Stomach (tissue), 4 donors: ENCODE data around the gene PLA2G1B.

Source experiments
- EP300 ChIP-seq: sonication (generic); formaldehyde crosslinking; IDR thresholded peaks from one replicate; pipeline ENCODE4 v1.6.1; 2017; ENCODE audit warnings: antibody characterized with exemption
- POLR2A ChIP-seq, 4 donors: fragments of 450-650 bp; IDR thresholded peaks; one replicate each; pipeline ENCODE4 v1.6.1; 2016; ENCODE audit warnings: antibody characterized with exemption in 4 of 4, control low read depth in 2 of 4, mild to moderate bottlenecking in 1 of 4, moderate library complexity in 1 of 4
- POLR2AphosphoS5 ChIP-seq, 3 donors: sonication (generic); formaldehyde crosslinking; IDR thresholded peaks; one replicate each; pipeline ENCODE4 v1.6.1; 2016; ENCODE audit warnings: antibody characterized with exemption in 3 of 3
- TF ChIP-seq, protein P1 (sequence below), 7 experiments: fragments of 450-650 bp in 4 of 7; fragments of 200-600 bp in 3 of 7; sonication (generic) in 3 of 7; IDR thresholded peaks; one replicate each; pipeline ENCODE4 v1.5.1; 2016 to 2019; ENCODE audit warnings: antibody characterized with exemption in 7 of 7, control low read depth in 2 of 7, mild to moderate bottlenecking in 1 of 7

DNA sequence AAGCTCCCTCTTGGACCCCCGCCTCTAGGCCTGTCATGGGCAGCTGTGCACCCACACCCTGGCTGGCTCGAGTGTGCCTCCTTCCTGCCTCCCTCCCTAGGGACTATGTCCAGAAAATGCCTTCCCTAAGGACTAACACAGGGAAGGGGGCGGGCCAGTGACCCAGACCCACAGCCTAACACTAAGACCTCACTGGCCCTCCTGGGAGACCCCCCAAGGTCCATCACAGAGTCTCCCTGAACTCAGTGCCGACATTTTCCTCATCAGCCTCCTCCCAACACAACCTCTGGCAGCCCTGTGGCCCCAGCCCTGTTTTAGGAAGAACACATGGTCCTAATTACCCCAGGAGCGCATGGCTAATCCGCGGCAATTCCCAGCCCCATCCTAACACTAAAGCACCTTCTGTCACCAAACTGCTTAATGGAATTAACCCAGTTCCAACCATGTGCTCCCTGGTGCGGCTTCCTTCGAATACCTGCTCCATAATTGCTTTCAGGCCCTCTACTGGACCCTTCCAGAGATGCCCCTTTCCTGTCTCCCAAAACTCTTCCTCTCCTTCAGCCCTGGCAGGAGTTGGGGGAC, 35.8 kb upstream of the PLA2G1B start:
- TF ChIP-seq POLR2AphosphoS5 (IDR thresholded peaks at IDR 0.05) (no peak), EP300 (no peak), POLR2A (IDR thresholded peaks at IDR 0.05) (no peak)
- TF ChIP-seq, protein P1, sequence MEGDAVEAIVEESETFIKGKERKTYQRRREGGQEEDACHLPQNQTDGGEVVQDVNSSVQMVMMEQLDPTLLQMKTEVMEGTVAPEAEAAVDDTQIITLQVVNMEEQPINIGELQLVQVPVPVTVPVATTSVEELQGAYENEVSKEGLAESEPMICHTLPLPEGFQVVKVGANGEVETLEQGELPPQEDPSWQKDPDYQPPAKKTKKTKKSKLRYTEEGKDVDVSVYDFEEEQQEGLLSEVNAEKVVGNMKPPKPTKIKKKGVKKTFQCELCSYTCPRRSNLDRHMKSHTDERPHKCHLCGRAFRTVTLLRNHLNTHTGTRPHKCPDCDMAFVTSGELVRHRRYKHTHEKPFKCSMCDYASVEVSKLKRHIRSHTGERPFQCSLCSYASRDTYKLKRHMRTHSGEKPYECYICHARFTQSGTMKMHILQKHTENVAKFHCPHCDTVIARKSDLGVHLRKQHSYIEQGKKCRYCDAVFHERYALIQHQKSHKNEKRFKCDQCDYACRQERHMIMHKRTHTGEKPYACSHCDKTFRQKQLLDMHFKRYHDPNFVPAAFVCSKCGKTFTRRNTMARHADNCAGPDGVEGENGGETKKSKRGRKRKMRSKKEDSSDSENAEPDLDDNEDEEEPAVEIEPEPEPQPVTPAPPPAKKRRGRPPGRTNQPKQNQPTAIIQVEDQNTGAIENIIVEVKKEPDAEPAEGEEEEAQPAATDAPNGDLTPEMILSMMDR (IDR thresholded peaks at IDR 0.05), result no peak
